ENCODE measurements around the gene DELE1.

The DELE1 gene

DNA sequence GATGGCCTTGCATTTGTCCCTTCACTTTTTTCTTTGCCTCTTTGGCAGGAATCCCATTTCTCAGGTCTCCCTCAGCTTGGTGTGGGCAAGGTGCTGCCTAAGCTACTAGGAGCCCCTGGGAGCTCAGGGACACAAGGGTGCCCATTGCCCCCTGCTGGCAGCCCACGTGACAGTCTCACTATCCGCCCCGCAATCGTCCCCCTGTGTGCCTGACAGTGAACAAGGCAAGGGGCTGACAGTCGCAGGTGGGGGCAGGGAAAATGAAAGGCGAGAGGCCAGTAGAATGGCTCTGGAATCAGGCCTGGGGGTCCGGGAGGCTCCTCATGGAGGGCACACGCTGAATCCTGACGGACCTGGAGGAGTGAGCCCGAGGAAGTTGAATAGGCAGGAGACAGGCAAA, 36.3 kb downstream of the DELE1 start:
- DNase-seq, result peak in 1 of 2 experiments; percentile 43

- peak; percentile 85 to 87 for DNase-seq
Measured at GRCh38 chr5:141960449-141961323, 37.0 kb downstream of the DELE1 start.

DNA sequence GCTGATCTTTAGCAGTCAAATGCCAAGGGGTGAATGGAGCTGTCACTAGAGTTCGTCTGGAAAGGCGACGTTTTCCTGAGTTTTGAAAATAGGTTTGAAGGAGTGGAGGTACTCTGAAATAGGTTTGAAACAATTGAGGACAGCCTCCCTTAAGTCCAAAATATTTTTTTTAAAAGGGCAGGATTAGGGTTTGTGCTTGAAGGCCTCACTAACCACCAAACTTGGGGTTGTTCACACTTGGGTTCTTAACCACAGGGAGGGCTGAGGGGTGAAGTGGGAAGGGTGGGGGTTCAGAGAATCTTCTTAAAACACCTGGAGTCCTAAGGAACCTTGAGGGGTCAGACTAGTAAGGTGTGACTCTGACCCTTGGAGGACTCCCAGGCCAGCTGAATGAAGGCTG, 37.8 kb downstream of the DELE1 start:
- DNase-seq, result no peak

DNA sequence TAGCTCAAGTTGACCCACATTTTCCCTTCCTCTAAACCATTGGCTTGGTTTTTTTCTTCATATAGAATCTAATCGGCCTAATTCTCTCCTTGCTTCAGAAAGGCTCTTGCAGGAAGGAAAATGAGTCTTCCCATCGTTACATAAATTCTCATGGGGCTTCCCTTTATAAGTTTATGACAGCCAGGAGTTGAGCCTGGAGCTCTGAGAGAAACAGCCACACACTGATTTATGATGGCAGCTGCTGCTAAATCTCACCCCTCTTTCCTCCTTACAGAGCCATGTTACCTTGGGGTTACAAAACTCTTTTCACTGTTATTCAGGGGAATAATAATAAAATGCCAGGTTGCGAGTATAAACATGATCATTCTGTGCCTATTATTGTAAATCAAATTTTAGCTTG, 40.0 kb downstream of the DELE1 start:
- no peak for DNase-seq

- no peak for DNase-seq
Measured at GRCh38 chr5:141965071-141965470, 41.4 kb downstream of the DELE1 start.

- no peak for DNase-seq
Measured at GRCh38 chr5:141966275-141966962, 42.7 kb downstream of the DELE1 start.

DNA sequence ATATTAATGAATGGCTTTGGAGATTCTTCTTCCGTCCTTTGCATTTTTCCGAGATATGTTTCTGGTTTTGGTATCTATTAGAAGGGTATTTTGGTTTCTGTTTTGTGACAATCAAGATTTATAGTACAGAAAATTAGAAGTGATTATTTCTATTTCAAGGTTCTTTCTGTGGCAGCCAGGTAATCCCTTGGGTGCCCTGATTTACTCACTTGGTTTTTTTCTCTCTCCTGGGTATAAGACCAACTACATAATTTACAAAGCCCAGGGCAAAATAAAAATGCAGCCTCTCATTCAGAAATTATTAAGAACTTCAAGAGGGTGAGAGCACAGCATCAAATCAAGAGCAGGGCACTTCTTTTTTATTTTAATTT, 43.3 kb downstream of the DELE1 start:
- no peak for DNase-seq

GRCh38 chr5:141968914-141969608, 45.4 kb downstream of the DELE1 start, which contains the start of gene RNF14:
TSS of gene RNF14 (plus strand) at chr5:141969105. CDS start at chr5:141973589, 4,484 bp downstream.
- DNase-seq, result peak; percentile 72 to 89

GRCh38 chr5:141969783-141970771, 46.4 kb downstream of the DELE1 start:
- no peak for DNase-seq

- DNase-seq, result no peak
Measured at GRCh38 chr5:141973871-141974595, 50.4 kb downstream of the DELE1 start.

- no peak for DNase-seq
Measured at GRCh38 chr5:141976176-141976575, 52.5 kb downstream of the DELE1 start.

- DNase-seq, result no peak
Measured at GRCh38 chr5:141978389-141978788, 54.7 kb downstream of the DELE1 start.

- no peak for DNase-seq
Measured at GRCh38 chr5:141982626-141983025, 59.0 kb downstream of the DELE1 start.

DNA sequence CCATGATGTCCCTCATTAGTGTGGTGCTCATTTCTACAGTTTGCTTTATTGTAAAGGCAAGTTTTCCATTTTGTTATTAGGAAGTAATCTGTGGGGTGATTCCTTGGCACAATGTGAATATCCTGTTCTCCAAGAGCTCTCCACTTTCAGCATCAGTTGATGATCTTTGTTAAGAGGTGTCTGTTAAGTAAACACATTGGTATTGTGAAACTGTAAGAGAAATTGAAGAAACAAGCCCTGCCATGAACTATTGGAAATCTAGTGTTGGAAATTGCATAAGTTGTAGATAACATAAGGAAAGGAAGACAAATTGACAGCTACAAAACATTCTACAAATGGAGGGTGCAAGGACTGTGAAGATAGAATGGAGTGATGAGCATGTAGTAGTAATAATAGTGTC, 62.4 kb downstream of the DELE1 start:
- DNase-seq, result no peak

GRCh38 chr5:141989720-141990119, 66.0 kb downstream of the DELE1 start:
- DNase-seq, result no peak
